Cerebellar nuclear complex (tissue), 1 donor: ENCODE data around the gene GLTP.
"Not testable (repeated sequence)": the region's sequence is repeated elsewhere in the genome, so short reads cannot be mapped to it uniquely, and the experiment has no call there.

Experiments used
- DNase-seq, 2 experiments: peaks; one replicate each; lab custom pipeline; 2025; lab: John Stamatoyannopoulos, UW

The GLTP gene

DNA sequence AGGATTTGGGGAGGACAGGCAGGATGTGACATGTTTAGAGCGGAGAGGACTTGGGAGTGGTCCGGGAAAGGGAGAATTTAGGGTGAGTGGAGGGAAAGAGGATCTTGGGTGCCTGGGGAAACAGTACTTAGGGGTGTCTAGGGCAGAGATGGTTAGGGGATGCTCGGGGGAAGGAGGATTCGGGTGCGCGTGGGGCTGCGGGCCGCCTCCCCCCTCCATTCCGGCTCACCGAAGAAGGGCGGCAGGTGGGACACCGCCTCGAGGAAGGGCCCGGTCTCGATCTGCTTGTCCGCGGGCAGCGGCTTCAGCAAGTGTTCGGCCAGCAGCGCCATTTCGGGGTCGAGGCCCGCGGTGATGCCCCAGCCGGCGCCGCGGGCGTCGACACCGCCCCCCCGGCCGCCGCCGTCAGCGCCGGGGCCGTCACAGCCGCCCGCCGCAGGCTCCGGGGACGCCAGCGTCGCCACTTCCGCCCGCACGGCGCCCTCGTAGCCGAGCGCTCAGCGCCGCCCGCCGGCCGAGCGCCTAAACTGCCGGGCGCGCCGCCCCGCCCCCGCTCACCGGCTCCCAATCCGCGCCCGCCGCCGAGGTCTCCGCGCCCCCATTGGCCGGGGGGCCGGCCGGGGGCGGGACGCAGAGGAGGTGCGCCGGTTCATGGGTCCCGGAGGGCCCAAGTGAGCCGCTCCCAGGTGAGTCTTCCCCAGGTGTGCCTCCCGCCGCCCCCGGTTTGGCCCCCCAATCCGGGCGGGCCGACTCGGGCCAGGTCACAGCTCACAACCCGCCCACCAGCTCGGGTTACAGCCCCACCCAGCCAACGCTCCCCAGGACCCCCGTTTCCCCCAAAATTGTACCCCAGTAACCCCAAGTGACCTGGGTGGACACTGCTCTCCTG, at the start of gene GLTP:
Gene GLTP, minus strand, starts transcription at position 499 of the 889 bp plus-strand sequence. Its CDS starts 167 bp downstream, at position 332.
- peak in 1 of 2 experiments; percentile 50 for DNase-seq

- DNase-seq, result not testable (repeated sequence)
Observed at GRCh38 chr12:109929326-109929725, 49.0 kb upstream of the GLTP start.

GRCh38 chr12:109928058-109928656, 47.8 kb upstream of the GLTP start:
- DNase-seq, result no peak

DNA sequence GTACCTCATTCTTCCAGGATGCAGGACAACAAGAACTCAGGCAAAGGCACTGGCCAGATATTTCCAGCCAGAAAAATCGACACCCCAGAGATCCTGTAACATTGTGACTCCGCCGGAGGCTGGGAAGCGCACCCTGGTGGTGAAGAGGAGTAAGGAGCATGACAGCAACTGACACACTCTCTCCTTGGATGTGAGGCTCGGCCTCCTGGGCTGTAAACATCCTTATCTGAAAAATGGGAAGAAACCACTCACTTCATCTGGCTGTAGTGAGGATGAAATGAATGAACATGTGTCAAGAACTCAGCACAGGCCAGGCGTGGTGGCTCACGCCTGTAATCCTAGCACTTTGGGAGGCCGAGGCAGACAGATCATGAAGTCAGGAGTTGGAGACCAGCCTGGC, 47.3 kb upstream of the GLTP start:
- DNase-seq, result no peak

GRCh38 chr12:109926488-109927210, 46.3 kb upstream of the GLTP start:
- DNase-seq, result no peak

DNA sequence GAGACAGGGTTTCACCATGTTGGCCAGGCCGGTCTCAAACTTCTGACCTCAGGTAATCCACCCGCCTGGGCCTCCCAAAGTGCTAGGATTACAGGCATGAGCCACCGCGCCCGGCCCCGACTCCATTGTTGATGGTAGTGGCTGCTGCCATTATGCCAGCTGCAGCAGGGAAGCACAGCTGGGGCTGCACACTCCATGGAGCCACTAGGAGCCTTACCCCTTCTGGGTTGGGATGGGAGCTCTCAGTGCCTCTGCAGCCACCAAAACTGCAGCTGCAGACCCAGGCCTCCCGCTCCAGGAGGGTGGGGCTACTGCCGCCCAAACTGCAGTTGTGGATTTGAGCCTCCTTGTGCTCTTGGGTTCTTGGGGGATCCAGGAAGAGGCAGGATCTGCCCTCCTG, 45.7 kb upstream of the GLTP start:
- no peak for DNase-seq

DNA sequence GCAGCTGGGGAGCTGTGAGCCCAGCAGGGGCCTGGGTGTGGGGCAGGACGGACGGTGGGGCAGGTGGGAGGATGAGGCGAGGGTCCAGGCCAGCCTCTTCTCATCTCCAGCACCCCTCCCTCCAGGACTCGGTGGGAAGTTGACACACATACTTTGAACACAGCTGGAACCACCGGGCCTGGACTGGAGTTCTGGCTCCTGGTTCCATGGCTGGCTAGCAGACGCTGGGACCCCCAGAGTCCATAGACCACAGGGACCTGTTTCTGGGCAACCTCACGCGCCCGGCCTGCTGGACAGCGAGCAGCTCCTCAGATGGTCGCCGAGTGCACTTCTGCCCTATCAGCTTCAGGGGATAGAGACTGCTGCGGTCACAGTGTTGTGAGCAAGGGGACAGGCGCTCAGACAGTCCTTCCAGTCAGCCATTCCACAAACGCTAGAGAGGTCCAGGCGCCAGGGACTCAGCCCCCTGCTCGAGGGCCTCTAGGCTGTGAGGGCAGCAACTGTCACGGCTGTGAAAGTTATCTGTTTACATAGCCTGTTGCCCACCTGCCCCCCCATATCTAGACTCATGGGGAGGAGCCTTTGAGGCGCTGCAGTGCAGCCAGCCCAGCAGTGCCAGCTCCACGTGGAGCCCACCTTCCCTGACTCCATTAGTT, 45.0 kb upstream of the GLTP start:
- no peak for DNase-seq

GRCh38 chr12:109923481-109924245, 43.3 kb upstream of the GLTP start:
- DNase-seq, result no peak

- DNase-seq, result no peak
Observed at GRCh38 chr12:109923038-109923437, 42.7 kb upstream of the GLTP start.

GRCh38 chr12:109921982-109922381, 41.6 kb upstream of the GLTP start:
- DNase-seq, result no peak

- DNase-seq, result no peak
Observed at GRCh38 chr12:109920261-109920780, 40.0 kb upstream of the GLTP start.

DNA sequence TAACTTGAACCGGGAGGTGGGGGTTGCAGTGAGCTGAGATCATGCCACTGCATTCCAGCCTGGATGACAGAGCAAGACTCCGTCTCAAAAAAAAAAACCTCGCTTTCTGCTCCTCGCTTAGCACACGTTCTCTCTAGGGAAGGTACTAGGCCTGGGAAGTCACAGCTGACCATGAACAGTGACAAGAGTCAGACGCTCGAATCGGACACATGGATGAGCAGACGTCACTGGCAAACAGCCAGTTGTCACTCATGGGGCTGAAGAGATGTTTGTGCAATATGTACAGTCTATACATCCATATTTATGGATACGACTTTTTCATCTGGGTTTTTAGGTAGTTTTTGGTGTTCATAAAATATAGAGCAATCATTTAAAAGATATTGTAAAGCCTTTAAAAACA, 39.1 kb upstream of the GLTP start:
- DNase-seq, result no peak

DNA sequence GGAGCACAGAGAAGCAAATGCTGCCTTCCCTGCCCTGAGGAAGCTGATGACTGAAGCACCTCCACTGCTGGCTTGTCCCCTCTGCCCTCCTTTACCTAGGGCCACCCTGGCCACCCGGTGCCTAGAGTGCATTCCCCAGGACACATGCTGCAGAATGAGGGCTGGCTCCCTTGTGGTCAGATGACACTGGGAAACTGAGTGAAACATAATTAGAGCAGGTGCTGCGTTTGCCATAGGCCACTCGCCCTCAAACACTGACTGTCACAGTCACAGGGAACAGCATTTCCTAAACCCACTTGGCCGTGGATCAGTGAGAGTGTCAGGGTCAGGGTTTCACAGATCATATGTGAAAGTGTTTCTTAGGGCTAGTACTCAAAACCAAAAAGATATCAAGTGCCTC, 35.7 kb upstream of the GLTP start:
- no peak for DNase-seq

GRCh38 chr12:109915171-109916040, 35.1 kb upstream of the GLTP start:
- DNase-seq, result no peak

DNA sequence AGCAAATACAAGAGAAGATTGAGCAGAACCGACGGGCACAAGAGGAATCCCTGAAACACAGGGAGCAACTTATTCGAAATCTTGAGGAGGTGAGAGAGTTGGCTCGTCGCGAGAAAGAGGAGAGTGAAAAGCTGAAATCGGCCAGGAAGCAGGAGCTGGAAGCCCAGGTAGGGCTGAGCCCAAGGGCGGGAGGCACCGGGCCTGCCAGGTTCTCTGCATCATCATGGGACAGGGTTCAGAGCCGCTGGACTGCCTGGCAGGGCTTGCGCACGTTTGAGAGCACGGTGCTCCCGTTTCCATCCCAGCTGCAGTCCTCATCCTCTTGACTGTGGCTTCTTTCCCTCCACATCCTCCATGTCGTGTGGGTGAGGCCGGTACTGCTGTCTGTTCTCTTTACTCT, 34.1 kb upstream of the GLTP start:
- DNase-seq, result no peak

DNA sequence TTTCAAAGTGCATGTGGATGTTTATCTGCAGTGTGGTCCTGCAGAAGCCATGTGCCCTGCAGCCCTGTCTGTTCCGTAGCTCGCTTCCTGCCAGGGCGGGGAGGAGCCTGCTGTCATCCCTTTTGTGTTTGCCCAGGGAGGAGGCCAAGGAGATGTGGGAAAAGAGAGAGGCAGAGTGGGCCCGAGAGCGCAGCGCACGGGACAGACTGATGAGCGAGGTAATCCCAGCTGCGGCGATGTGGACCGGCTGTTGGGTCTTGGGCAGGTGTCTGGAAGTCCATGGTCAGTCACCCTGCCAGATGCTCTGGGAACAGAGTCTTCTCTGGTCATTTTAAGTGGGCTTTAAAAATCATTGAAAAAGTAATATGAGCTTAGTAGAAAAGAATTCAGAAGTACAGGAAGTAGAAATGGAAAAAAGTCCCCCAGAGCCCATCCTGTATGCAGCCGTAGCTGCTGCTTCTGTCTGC, 32.5 kb upstream of the GLTP start:
- DNase-seq, result no peak

- DNase-seq, result no peak
Observed at GRCh38 chr12:109910969-109911348, 30.6 kb upstream of the GLTP start.

GRCh38 chr12:109910254-109910968, 30.1 kb upstream of the GLTP start:
- DNase-seq, result no peak

DNA sequence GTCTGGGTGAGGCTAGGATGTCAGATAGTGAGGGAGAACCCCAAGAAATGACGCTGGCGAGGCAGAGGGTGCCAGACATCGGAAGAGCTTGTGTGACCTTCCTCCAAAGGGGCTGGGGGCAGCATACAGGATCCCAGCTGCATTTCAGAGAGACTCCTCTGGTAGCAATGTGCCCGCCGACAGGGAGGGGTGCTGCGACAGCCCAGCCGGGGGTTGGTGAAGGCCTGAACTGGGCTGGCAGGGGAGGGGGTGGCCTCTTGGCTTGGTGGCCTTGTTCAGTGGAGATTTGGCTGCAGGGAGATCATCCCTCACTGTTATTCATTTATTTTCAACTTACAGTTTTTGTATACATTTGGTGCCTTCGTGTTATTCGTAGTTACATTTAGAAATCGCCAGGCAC, 25.0 kb upstream of the GLTP start:
- no peak for DNase-seq
